LHCN-M2 (cell line): ENCODE measurements around the gene RHOBTB1. TPM values are rescaled to one million over a fixed set of nuclear protein-coding genes. Genes with fewer than 3 reads are reported as not detected.
A peak's percentile ranks its signal among the peaks of the same experiment; 100 is the strongest.
"Not testable (repeated sequence)": the region's sequence is repeated elsewhere in the genome, so short reads cannot be mapped to it uniquely, and the experiment has no call there.

Experiments used
- DNase-seq: peaks from one replicate; pipeline ENCODE4 v3.0.0-alpha.2; 2012; ENCODE audit warnings: low read depth
- total RNA-seq: library from RNA; depleted of rRNA; stranded (reverse); fragments of >200 nt; gene quantifications from 2 replicates; pipeline ENCODE4 v1.2.3, GENCODE V29; 2014

RHOBTB1 gene
- total RNA-seq, 1 experiment from 2014 or later, result 20.0 TPM

GRCh38 chr10:60906825-60907224 lies 37.2 kb downstream of the RHOBTB1 start:
- DNase-seq, result not testable (repeated sequence)

GRCh38 chr10:60906411-60906810 lies 37.6 kb downstream of the RHOBTB1 start:
- DNase-seq, result no peak

- no peak for DNase-seq
Observed at GRCh38 chr10:60905580-60905979, 38.4 kb downstream of the RHOBTB1 start.

GRCh38 chr10:60903096-60903495 lies 40.9 kb downstream of the RHOBTB1 start:
- DNase-seq, result no peak

GRCh38 chr10:60901561-60902235 lies 42.3 kb downstream of the RHOBTB1 start:
- DNase-seq, result no peak

GRCh38 chr10:60899266-60899665 lies 44.7 kb downstream of the RHOBTB1 start:
- no peak for DNase-seq

- DNase-seq, result peak; percentile 19
Observed at GRCh38 chr10:60898321-60898720, 45.7 kb downstream of the RHOBTB1 start.

GRCh38 chr10:60896810-60897209 lies 47.2 kb downstream of the RHOBTB1 start:
- no peak for DNase-seq

- DNase-seq, result peak; percentile 18
Observed at GRCh38 chr10:60896033-60896432, 48.0 kb downstream of the RHOBTB1 start.

- peak; percentile 29 for DNase-seq
Observed at GRCh38 chr10:60894786-60895185, 49.2 kb downstream of the RHOBTB1 start.

GRCh38 chr10:60893231-60893630 lies 50.8 kb downstream of the RHOBTB1 start:
- DNase-seq, result no peak

GRCh38 chr10:60892571-60892970 lies 51.4 kb downstream of the RHOBTB1 start:
- DNase-seq, result no peak

GRCh38 chr10:60890811-60891210 lies 53.2 kb downstream of the RHOBTB1 start:
- no peak for DNase-seq

GRCh38 chr10:60883187-60883586 lies 60.8 kb downstream of the RHOBTB1 start:
- peak; percentile 26 for DNase-seq

GRCh38 chr10:60878224-60878623 lies 65.8 kb downstream of the RHOBTB1 start:
- DNase-seq, result peak; percentile 50

GRCh38 chr10:60877777-60878120 lies 66.2 kb downstream of the RHOBTB1 start:
- no peak for DNase-seq

- DNase-seq, result peak; percentile 4
Observed at GRCh38 chr10:60877061-60877776, 66.8 kb downstream of the RHOBTB1 start.

- DNase-seq, result no peak
Observed at GRCh38 chr10:60873758-60874157, 70.2 kb downstream of the RHOBTB1 start.

- no peak for DNase-seq
Observed at GRCh38 chr10:60872451-60872850, 71.5 kb downstream of the RHOBTB1 start.

- no peak for DNase-seq
Observed at GRCh38 chr10:60871215-60871614, 72.8 kb downstream of the RHOBTB1 start.

- DNase-seq, result no peak
Observed at GRCh38 chr10:60870803-60871202, 73.2 kb downstream of the RHOBTB1 start.

GRCh38 chr10:60870416-60870728 lies 73.6 kb downstream of the RHOBTB1 start:
- DNase-seq, result no peak

GRCh38 chr10:60869652-60870415 lies 74.2 kb downstream of the RHOBTB1 start:
- peak; percentile 29 for DNase-seq
